Heart right ventricle (tissue), 16 donors: Measurements from ENCODE around the gene CLCN4. TPM values are rescaled to one million over a fixed set of nuclear protein-coding genes. Genes with fewer than 3 reads are reported as not detected.

Experiments
- ATAC-seq, 8 donors: fragments of 200-7000 bp; cut with Tn5 transposase; one replicate each; pipeline ENCODE4 v1.9.1; 2020; ENCODE audit warnings: mild to moderate bottlenecking in 8 of 8, moderate library complexity in 8 of 8, moderate number of reproducible peaks in 1 of 8
- DNase-seq, 2 donors: peaks; one replicate each; pipeline ENCODE4 v3.0.0-alpha.2; 2020
- H3K27ac ChIP-seq, 10 donors: fragments of 200-600 bp; sonication (generic) in 2 of 10; one replicate each; pipeline versions ENCODE4 v1.5.0 to v1.8.0; 2020 to 2022; ENCODE audit warnings: mild to moderate bottlenecking in 3 of 10
- H3K27me3 ChIP-seq, 7 donors: fragments of 200-600 bp; one replicate each; pipeline ENCODE4 v1.8.0; 2021 to 2022; ENCODE audit warnings: mild to moderate bottlenecking in 2 of 7
- H3K36me3 ChIP-seq, 9 donors: fragments of 200-600 bp; sonication (generic) in 1 of 9; one replicate each; pipeline versions ENCODE4 v1.5.0 to v1.8.0; 2020 to 2022; ENCODE audit warnings: mild to moderate bottlenecking in 2 of 9
- H3K4me1 ChIP-seq, 9 donors: fragments of 200-600 bp; sonication (generic) in 1 of 9; one replicate each; pipeline versions ENCODE4 v1.5.0 to v1.8.0; 2020 to 2022; ENCODE audit warnings: mild to moderate bottlenecking in 4 of 9
- H3K4me3 ChIP-seq, 10 donors: fragments of 200-600 bp; sonication (generic) in 2 of 10; one replicate each; pipeline versions ENCODE4 v1.5.0 to v1.8.0; 2020 to 2022; ENCODE audit warnings: mild to moderate bottlenecking in 7 of 10, moderate library complexity in 2 of 10
- H3K9me3 ChIP-seq, 11 donors: fragments of 200-600 bp in 10 of 11; sonication (generic) in 2 of 11; one replicate each; pipeline versions ENCODE4 v1.5.0 to v1.8.0; 2013 to 2022; ENCODE audit warnings: mild to moderate bottlenecking in 2 of 11, control low read depth in 1 of 11, moderate library complexity in 1 of 11
- CTCF ChIP-seq, 9 donors: fragments of 200-600 bp; sonication (generic) in 2 of 9; IDR thresholded peaks; one replicate each; pipeline versions ENCODE4 v1.5.0 to v1.8.0; 2021 to 2022; ENCODE audit warnings: antibody characterized with exemption in 9 of 9, mild to moderate bottlenecking in 5 of 9, moderate library complexity in 1 of 9
- WGBS, 2 donors: extraction: QIAGEN DNeasy Blood & Tissue Kit; methylation state at CpG; one replicate each; pipeline ENCODE4 v1.1.7; 2013; ENCODE audit warnings: inconsistent platforms in 1 of 2; 5-methylcytosine and 5-hydroxymethylcytosine counted together
- intact Hi-C, 10 donors: fragments of 100-400 bp; cut with DNase I; formaldehyde crosslinking; loops; one replicate each; pipeline versions ENCODE4 v1.11.1 to v1.14.2; 2022
- polyA plus RNA-seq, 2 donors: library from polyadenylated mRNA; stranded (reverse); fragments of 200-250 nt; gene quantifications; one replicate each; pipeline ENCODE4 v1.2.3, GENCODE V29; 2013
- total RNA-seq, 10 donors: library from RNA; stranded (reverse); fragmentation: NEBNext Ultra II Directional in 3 of 10; extraction: Animal tissue kit (Norgen Biotek cat#: 25700) in 3 of 10; gene quantifications; one replicate each; pipeline versions ENCODE4 v1.2.1 to v1.2.4, GENCODE V29; 2021 to 2023
- donor health status: Arrhythmogenic right ventricular cardiomyopathy.
- donor health status: ischemic (EF 13 %, LVEDD 7.1; RV severe dilation, severe dysfunction).
- donor health status: healthy with polysubstance abuse.
- donor health status: DM: no; HTN: yes; CAD: no.
- donor health status: DM: no; HTN: no; CAD: no.
- donor health status: ischemic (EF 25% LVEDD 6.9; RV normal size, moderate dysfunction).
- donor health status: ischemic (EF 25% LVEDD 5.7; RV mildly dilated, moderate dysfunction).
- donor health status: healthy.
- donor health status: DM: yes; HTN: yes; CAD: no.
- donor health status: Ischemic cardiomyopathy.
- donor health status: ischemic (EF 35%, LVEDD 5.7; RV mildly dilated, moderate dysfunction).
- donor health status: nonischemic (EF 11% LVEDD 7.7; RV severe dilation, severe dysfunction).
- donor health status: DM: yes; HTN: yes; CAD: no.
- donor health status: PGD.
- donor health status: ischemic (EF 29% LVEDD 5.4; RV normal size, mild dysfunction).
- donor health status: nonischemic (EF 23%, LVEDD 6.1; RV moderate dilation, normal function).

The CLCN4 gene
- total and polyA plus RNA-seq, 12 donors: 4.0 to 44.9 (median 32.0) TPM

- H3K27me3 ChIP-seq: peaks cover 0 to 8% (median 0%) of the 10 kb centered on the region in 7 donors
- peak overlapping the region in 1 of 10 donors; percentile 71 for H3K27ac ChIP-seq
- no peak for TF ChIP-seq CTCF (IDR thresholded peaks at IDR 0.05)
- 87 to 88% methylated on average over 9 of the region's 9 CpGs for WGBS, 2 donors
- H3K9me3 ChIP-seq: no peaks in the 10 kb centered on the region
- intact Hi-C loops: no loop called here
- no peak for DNase-seq
- no peaks in the 10 kb centered on the region for H3K36me3 ChIP-seq
- H3K4me1 ChIP-seq: peaks cover 0 to 38% (median 8%) of the 10 kb centered on the region in 9 donors
- H3K4me3 ChIP-seq: no peak overlapping the region
- ATAC-seq: no peak
Measured at GRCh38 chrX:10168226-10168625, 11.5 kb downstream of the CLCN4 start.

- H3K27ac ChIP-seq: no peak overlapping the region
- intact Hi-C loops: no loop called here
- H3K27me3 ChIP-seq: peaks cover 0 to 18% (median 0%) of the 10 kb centered on the region in 7 donors
- peaks cover 0 to 38% (median 10%) of the 10 kb centered on the region in 9 donors for H3K4me1 ChIP-seq
- no peak for TF ChIP-seq CTCF (IDR thresholded peaks at IDR 0.05)
- H3K9me3 ChIP-seq: no peaks in the 10 kb centered on the region
- no peak overlapping the region for H3K4me3 ChIP-seq
- ATAC-seq: no peak
- DNase-seq: no peak
- H3K36me3 ChIP-seq: no peaks in the 10 kb centered on the region
- WGBS, 2 donors: 62% methylated on average over 3 of the region's 3 CpGs
Measured at GRCh38 chrX:10169175-10169574, 12.4 kb downstream of the CLCN4 start.

- no peak for ATAC-seq
- DNase-seq: no peak
- WGBS, 2 donors: 89 to 91% methylated on average over 5 of the region's 5 CpGs
- Histone ChIP-seq H3K4me1 (peaks cover 0 to 44% (median 14%) of the 10 kb centered on the region in 9 donors), H3K27me3 (peaks cover 0 to 34% (median 0%) of the 10 kb centered on the region in 7 donors), H3K4me3 (no peak overlapping the region), H3K27ac (peak overlapping the region in 1 of 10 donors; percentile 15), H3K36me3 (no peaks in the 10 kb centered on the region), H3K9me3 (no peaks in the 10 kb centered on the region)
- intact Hi-C loops: no loop called here
- TF ChIP-seq CTCF (IDR thresholded peaks at IDR 0.05): no peak
Measured at GRCh38 chrX:10171249-10171648, 14.5 kb downstream of the CLCN4 start.

GRCh38 chrX:10172877-10173276 is 16.1 kb downstream of the CLCN4 start:
- H3K4me1 ChIP-seq: peaks cover 0 to 43% (median 11%) of the 10 kb centered on the region in 9 donors
- peak overlapping the region in 2 of 10 donors; percentile 66 to 71 for H3K27ac ChIP-seq
- 64 to 65% methylated on average over 11 of the region's 11 CpGs for WGBS, 2 donors

More at GRCh38 chrX:10172877-10173276, 16.1 kb downstream of the CLCN4 start:
- peaks cover 0 to 42% (median 0%) of the 10 kb centered on the region in 7 donors for H3K27me3 ChIP-seq
- ATAC-seq: peak in 1 of 8 donors; percentile 5
- intact Hi-C loops: no loop called here
- no peak for TF ChIP-seq CTCF (IDR thresholded peaks at IDR 0.05)
- no peak for DNase-seq
- no peaks in the 10 kb centered on the region for H3K36me3 ChIP-seq
- H3K9me3 ChIP-seq: no peaks in the 10 kb centered on the region
- peak overlapping the region in 1 of 10 donors; percentile 29 for H3K4me3 ChIP-seq
